PC-3 (cell line): ENCODE measurements around the gene NKD1.

ENCODE experiments used
- EZH2 ChIP-seq: fragments of 300-600 bp; sonication (generic); IDR thresholded peaks from one replicate; pipeline ENCODE4 v1.6.1; 2017; ENCODE audit warnings: antibody characterized with exemption, mild to moderate bottlenecking, low read length; ENCODE audit not compliant: unreplicated experiment
- TF ChIP-seq, protein P1 (sequence below): fragments of 300-600 bp; sonication (generic); conservative IDR thresholded peaks from 2 replicates; pipeline ENCODE4 v1.5.1; 2017; ENCODE audit warnings: antibody characterized with exemption, low read depth, mild to moderate bottlenecking, low read length

DNA sequence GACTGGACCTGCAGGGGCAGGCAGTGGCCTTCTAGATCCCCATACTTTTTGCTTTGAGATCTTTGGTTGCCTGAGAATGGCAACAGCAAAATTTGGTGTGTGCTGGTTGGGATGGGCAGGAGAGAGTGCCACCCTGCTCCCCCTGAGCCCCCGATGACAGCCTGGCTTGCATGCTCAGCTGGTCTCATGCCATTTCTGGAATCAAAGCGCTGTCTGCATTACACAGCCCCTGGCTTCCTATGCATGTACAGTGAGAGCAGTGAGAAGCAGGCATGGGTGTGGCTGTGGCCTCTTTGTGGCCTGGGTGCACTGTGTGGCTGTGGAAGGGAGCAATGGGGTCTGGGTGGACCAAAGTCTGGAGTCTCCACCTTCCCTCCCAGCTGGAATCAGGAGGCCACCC, 47.7 kb downstream of the NKD1 start:
- TF ChIP-seq EZH2, result no peak
- TF ChIP-seq, protein P1, sequence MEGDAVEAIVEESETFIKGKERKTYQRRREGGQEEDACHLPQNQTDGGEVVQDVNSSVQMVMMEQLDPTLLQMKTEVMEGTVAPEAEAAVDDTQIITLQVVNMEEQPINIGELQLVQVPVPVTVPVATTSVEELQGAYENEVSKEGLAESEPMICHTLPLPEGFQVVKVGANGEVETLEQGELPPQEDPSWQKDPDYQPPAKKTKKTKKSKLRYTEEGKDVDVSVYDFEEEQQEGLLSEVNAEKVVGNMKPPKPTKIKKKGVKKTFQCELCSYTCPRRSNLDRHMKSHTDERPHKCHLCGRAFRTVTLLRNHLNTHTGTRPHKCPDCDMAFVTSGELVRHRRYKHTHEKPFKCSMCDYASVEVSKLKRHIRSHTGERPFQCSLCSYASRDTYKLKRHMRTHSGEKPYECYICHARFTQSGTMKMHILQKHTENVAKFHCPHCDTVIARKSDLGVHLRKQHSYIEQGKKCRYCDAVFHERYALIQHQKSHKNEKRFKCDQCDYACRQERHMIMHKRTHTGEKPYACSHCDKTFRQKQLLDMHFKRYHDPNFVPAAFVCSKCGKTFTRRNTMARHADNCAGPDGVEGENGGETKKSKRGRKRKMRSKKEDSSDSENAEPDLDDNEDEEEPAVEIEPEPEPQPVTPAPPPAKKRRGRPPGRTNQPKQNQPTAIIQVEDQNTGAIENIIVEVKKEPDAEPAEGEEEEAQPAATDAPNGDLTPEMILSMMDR, result no peak
